Measurements from ENCODE around the gene PLXNA2. TPM values are rescaled to one million over a fixed set of nuclear protein-coding genes. Genes with fewer than 3 reads are reported as not detected.

PLXNA2 gene
- total RNA-seq, 1 experiment from 2014 or later, result 0.06 TPM

DNA sequence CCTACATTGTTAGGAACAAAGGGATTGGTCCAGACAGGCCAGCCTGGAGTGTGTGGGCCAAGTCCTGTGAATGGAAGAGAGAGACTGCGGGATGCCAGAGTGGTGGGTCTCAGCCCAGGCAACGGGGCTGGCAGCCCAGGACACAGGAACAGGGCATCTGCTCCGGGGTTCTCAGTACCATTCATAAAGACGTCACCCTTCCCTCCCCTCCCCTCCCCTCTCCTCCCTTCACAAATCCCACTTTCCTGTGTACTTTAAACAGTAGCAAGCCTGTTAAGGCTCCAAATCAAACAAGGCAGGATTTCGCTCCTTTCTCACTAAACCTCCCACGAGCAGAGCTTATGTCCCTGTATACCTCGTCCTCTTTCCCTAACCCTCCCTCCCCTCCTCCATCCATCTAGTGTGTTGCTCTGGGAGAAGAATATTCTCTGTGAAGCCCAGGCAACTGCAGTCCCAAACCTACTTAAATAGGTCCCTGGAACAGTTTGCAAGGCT lies 4.2 kb upstream of the PLXNA2 start:
- Histone ChIP-seq H3K27ac (ENCODE audit: low read depth, low read length, poor library complexity, severe bottlenecking) (no peak overlapping the region), H3K36me3 (ENCODE audit: insufficient read depth, low read length, poor library complexity, severe bottlenecking) (no peaks in the 10 kb centered on the region), H3K4me3 (ENCODE audit: low read depth, low read length, poor library complexity, severe bottlenecking) (no peak overlapping the region), H3K4me1 (ENCODE audit: insufficient read depth, low read length, poor library complexity, severe bottlenecking) (peaks cover 4% of the 10 kb centered on the region), H3K9me3 (ENCODE audit: low read depth, low read length, poor library complexity, severe bottlenecking) (no peaks in the 10 kb centered on the region), H3K27me3 (replicated peaks; ENCODE audit: insufficient read depth, low read depth, low read length, poor library complexity) (peaks cover 72% of the 10 kb centered on the region)
- no peak for TF ChIP-seq CTCF (conservative IDR thresholded peaks at IDR 0.05; ENCODE audit: low read depth, low read length)
- no peak for TF ChIP-seq EZH2 (IDR thresholded peaks at IDR 0.05; ENCODE audit: borderline replicate concordance, low read depth, low read length, poor library complexity, severe bottlenecking)
- BruUV-seq (replicated peaks), result no TSS peak
- POLR2A ChIA-PET (ENCODE audit: low non-redundant PET), result no interaction called here
- CTCF ChIA-PET, result interaction anchor here (1.8 kb wide), 1 partner anchor 227 kb away, joined by 9 read pairs; no protein-coding TSS in a partner anchor
- DNase-seq (ENCODE audit: low spot score), result no peak
- intact Hi-C loops (cut with micrococcal nuclease; ENCODE audit: unreplicated experiment), result no loop called here

- no peak for TF ChIP-seq EZH2 (IDR thresholded peaks at IDR 0.05; ENCODE audit: borderline replicate concordance, low read depth, low read length, poor library complexity, severe bottlenecking)
- TF ChIP-seq CTCF (conservative IDR thresholded peaks at IDR 0.05; ENCODE audit: low read depth, low read length), result no peak
- H3K4me3 ChIP-seq (ENCODE audit: low read depth, low read length, poor library complexity, severe bottlenecking), result no peak overlapping the region
- no peaks in the 10 kb centered on the region for H3K9me3 ChIP-seq (ENCODE audit: low read depth, low read length, poor library complexity, severe bottlenecking)
- POLR2A ChIA-PET (ENCODE audit: low non-redundant PET), result no interaction called here
- H3K4me1 ChIP-seq (ENCODE audit: insufficient read depth, low read length, poor library complexity, severe bottlenecking), result peaks cover 4% of the 10 kb centered on the region
- intact Hi-C loops (cut with micrococcal nuclease; ENCODE audit: unreplicated experiment), result no loop called here
- H3K27ac ChIP-seq (ENCODE audit: low read depth, low read length, poor library complexity, severe bottlenecking), result no peak overlapping the region
- no TSS peak for BruUV-seq (replicated peaks)
- CTCF ChIA-PET, result interaction anchor here (1.8 kb wide), 1 partner anchor 226 kb away, joined by 9 read pairs; no protein-coding TSS in a partner anchor
- DNase-seq (ENCODE audit: low spot score), result no peak
- no peaks in the 10 kb centered on the region for H3K36me3 ChIP-seq (ENCODE audit: insufficient read depth, low read length, poor library complexity, severe bottlenecking)
- peaks cover 72% of the 10 kb centered on the region for H3K27me3 ChIP-seq (replicated peaks; ENCODE audit: insufficient read depth, low read depth, low read length, poor library complexity)
Observed at GRCh38 chr1:208247696-208248095, 3.5 kb upstream of the PLXNA2 start.

DNA sequence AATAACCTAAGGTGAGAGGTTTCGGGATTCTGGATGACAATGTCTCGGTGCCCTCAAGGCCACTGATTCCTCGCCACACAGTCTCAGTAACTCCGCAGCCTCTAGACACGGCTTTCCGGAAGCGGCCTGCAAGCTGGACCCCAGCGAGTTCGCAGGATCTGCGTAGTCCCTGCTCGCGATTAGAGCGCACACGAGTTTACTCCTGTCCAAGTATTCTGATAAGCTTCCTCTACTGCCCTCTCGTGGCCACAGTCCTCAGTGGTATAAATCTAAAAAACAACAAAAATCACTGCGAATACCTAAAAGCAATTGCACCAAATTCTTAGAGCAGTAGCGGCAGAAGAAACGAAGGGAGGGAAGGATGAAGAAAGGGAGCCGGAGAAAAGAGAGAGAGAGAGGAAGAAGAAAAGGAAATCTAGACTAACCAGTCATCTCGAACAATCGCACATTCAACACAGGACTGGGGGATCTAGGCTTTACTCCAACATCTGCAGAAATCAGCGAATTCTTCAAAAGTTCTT lies 1.1 kb upstream of the PLXNA2 start:
- no peaks in the 10 kb centered on the region for H3K9me3 ChIP-seq (ENCODE audit: low read depth, low read length, poor library complexity, severe bottlenecking)
- CTCF ChIA-PET, result interaction anchor here (0.7 to 3.0 kb wide), 6 partner anchors 11 to 360 kb away, joined by 3 to 56 read pairs (median 4); no protein-coding TSS in a partner anchor
- POLR2A ChIA-PET (ENCODE audit: low non-redundant PET), result no interaction called here

More for the DNA sequence above, 1.1 kb upstream of the PLXNA2 start:
- Histone ChIP-seq H3K4me3 (ENCODE audit: low read depth, low read length, poor library complexity, severe bottlenecking) (no peak overlapping the region), H3K27me3 (replicated peaks; ENCODE audit: insufficient read depth, low read depth, low read length, poor library complexity) (peaks cover 74% of the 10 kb centered on the region), H3K27ac (ENCODE audit: low read depth, low read length, poor library complexity, severe bottlenecking) (no peak overlapping the region), H3K36me3 (ENCODE audit: insufficient read depth, low read length, poor library complexity, severe bottlenecking) (no peaks in the 10 kb centered on the region), H3K4me1 (ENCODE audit: insufficient read depth, low read length, poor library complexity, severe bottlenecking) (peaks cover 4% of the 10 kb centered on the region)
- TF ChIP-seq CTCF (conservative IDR thresholded peaks at IDR 0.05; ENCODE audit: low read depth, low read length) (peak; percentile 91), EZH2 (IDR thresholded peaks at IDR 0.05; ENCODE audit: borderline replicate concordance, low read depth, low read length, poor library complexity, severe bottlenecking) (peak; percentile 5)
- peak; percentile 88 for DNase-seq (ENCODE audit: low spot score)
- BruUV-seq (replicated peaks), result no TSS peak
- intact Hi-C loops (cut with micrococcal nuclease; ENCODE audit: unreplicated experiment), result loop anchor here (1.0 to 2.0 kb wide), 2 partner anchors 112 to 223 kb away; no protein-coding TSS in a partner anchor
